ENCODE results near the gene KPNA6.

KPNA6 gene

DNA sequence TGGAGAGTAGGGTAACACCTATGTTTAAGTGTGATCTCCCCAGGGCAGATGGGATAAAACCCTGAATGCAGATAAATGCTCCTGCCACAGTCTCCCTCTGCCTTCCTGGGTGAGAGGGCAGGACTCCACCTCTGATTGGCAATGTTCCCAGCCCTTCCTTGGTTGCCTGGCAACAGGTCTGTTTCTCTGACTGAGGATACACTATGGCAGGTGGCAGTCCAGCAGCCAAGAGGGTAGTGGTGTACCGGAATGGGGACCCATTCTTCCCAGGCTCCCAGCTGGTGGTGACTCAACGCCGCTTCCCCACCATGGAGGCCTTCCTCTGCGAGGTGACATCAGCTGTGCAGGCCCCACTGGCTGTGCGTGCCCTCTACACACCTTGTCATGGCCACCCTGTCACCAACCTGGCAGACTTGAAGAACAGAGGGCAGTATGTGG is 101.1 kb downstream of the KPNA6 start, which contains the start of gene DCDC2B:
DCDC2B (plus strand) TSS at position 199 of the 438 bp plus-strand sequence; CDS start at position 204, 5 bp downstream.
- in situ Hi-C loops (cut with HindIII; ENCODE audit: low sequenced_read_pairs): loop anchor here (5.0 kb wide), 1 partner anchor 198 kb away; no protein-coding TSS in a partner anchor

DNA sequence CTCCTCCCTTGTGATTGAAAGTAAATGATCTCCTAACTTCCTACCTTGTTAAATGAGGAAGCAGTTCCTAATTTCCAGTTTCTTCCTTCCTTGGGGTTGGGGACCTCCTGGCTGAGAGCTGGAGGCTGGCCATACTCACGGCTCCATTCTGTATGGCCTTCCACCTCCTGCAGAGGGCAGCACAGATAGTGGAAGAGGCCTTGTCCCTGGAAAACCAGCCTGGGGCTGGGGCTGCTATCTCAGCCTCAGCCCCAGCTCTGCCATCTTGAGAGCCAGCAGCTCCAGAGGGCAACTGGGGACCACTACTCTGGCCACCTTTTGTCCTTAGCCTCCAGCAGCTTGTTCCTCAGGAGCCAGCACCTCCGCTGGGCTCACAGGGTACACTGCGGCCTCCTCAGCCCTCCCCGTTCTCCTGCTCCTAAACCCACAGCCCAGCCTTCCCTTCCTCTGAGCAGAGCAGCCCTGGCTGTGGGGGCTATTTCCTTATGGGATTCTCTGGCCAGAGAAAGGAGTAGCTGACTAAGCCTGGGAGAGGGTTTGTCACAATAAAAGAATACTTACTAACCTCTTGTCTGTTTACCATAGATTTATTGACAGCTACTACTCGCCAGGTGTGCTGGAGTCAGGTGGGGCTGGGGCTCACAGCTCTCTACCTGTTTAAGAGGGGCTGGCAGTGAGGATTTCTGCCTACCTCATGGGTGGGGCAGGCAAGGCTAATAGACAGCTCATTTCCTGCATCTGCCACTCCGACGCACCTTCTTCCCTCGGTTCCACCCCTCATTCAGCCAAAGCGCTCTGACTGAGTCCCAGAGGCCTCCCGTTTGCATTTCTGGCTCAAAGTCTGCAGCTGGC is 108.0 kb downstream of the KPNA6 start:
- in situ Hi-C loops (cut with HindIII; ENCODE audit: low sequenced_read_pairs): no loop called here

DNA sequence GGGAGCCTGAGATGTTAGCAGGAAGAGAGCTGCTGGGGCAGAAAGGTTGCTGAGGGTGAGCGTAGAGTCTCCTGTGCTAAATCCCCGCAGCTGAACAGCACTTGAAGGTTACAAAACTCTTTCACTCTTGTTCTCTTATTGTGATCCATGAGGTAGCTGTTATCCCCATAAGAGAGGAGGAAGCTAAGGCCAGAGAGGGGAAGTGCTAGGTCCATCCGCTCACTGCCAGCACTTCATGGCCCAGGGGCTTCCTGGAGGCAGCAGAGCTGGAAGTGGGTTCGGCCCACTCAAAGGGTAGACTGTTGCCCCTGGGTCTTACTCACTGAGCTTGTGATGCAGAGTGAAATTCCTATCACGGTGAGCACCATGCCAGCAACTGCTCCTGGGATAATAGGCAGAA is 108.7 kb downstream of the KPNA6 start:
- in situ Hi-C loops (cut with HindIII; ENCODE audit: low sequenced_read_pairs): no loop called here

DNA sequence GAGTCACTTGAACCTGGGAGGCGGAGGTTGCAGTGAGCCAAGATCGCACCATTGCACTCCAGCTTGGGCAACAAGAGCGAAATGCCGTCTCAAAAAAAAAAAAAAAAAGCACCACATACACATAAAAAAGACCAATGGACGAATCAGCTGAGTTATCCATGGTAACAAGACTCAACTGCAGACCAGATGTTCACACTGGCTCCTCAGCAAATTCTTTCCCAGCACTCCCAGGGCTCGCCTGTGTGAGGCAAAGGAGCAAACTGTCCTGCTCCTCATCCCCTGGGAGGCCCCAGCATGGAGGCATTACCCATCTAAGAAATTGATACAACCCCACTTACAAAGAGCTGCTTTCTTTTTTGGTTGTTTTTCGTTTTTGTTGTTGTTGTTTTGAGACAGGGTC is 111.2 kb downstream of the KPNA6 start:
- in situ Hi-C loops (cut with HindIII; ENCODE audit: low sequenced_read_pairs): no loop called here

DNA sequence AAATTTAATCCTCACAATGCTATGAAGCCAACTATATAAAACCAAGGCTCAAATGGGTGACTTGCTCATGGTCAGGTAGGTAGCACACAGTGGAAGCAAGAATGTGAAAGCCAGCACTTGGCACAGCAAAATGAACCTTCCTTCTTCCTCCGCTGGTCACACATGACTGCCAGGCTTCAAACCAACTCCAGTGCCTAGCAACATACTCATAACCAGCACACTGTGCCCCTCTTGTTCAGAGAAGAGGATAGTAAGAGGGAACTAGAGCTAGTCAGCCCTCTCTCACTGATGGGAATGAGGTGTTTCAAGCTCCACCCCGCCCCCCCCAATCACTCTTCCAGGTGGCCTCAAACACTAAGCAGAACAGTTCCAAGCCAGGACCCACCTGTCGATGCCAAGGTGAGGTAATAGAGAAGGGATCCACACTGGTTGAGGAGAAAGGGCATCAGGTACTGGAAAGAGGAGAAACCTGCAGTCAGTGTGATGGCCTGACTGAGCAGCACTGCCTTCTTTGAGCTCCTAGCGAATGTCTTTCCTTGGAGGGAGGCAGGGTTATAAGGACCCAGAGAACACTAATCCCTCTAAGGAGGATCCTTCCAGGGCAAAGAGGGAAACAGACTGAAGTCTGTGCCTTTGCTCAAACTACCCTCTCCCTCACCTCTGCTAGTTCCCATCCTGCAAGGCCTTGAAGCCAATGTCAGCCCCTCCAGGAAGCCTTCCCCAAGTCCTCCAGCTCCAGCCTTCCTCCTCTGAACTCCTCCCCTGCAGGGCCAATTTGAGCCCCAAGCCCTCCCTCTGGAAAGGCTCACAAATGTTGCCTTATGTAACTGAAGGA is 113.1 kb downstream of the KPNA6 start:
- in situ Hi-C loops (cut with HindIII; ENCODE audit: low sequenced_read_pairs): no loop called here

DNA sequence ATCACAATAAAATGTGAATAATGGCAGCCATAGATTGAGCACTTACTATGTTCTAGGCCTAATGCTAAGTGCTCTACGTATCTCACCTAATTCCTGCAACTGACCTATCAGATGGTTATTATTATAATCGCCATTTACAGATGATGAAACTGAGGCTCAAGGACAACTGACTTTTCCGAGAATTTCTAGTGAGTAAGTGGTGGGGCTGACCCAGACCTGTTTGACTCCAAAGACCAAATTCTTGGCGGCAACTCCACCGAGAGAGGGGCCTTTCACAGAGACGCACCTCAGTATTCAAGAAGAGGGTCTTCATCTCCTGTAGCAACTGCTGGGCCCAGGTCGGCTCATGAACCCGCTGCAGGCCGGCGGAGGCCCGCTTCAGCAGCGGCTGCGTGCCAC is 113.7 kb downstream of the KPNA6 start:
- in situ Hi-C loops (cut with HindIII; ENCODE audit: low sequenced_read_pairs): no loop called here

DNA sequence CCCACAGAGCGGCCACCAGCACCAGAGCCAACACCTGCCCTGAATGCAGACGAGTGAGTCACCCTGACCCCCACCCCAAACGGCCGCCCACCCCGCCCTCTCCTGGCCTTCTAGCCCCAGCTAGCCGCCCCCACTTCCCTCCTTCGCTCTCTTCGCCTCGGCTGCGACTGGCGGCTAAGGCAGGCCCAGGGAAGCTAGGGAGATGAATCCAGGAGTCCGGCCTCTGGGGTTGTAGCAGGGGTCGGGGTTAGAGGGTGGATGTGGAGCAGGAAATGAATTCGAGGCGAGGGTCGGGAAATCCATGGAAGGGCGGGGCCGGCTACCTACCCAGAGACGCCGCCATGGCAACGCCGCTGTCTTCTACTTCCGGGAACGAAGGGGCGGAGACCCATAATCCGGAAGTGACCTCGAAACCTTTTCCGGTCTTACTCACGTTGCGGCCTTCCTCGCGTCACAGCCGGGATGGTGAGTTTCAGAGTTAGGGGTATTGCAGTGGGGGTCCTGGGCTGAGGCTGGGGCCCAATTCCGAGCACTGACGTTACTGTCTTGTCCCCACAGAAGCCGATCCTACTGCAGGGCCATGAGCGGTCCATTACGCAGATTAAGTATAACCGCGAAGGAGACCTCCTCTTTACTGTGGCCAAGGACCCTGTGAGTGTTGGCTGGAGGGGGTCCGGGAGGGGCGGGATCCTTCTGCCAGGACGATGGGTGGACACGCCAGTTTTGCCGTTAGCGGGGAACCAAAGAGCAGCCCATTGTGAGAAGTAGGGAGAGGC is 114.3 kb downstream of the KPNA6 start, which contains the start of the genes EIF3I and TMEM234:
EIF3I (plus strand) TSS at position 428 of the 776 bp plus-strand sequence; CDS start at position 463, 35 bp downstream.
TMEM234 (minus strand) TSS at position 374 of the 776 bp plus-strand sequence; CDS start at position 343, 31 bp downstream.
- in situ Hi-C loops (cut with HindIII; ENCODE audit: low sequenced_read_pairs): no loop called here

DNA sequence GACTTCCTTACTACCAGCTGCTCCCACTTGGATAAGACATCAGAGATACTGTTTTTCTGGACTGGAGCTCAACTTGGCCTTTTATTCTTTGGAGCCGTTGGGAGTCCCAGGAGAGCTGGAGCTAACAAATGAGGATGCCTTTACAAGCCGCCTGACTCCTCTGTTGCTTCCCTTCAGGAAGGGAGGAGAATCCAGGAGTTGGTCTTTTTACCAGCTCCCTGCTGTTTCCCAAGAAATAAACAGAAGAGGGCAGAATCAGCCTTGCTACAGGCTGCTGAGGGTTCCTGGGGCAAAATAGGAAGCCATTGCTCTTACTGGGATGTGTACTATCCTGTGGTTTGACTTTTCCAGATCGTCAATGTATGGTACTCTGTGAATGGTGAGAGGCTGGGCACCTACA is 115.8 kb downstream of the KPNA6 start:
- in situ Hi-C loops (cut with HindIII; ENCODE audit: low sequenced_read_pairs): no loop called here

DNA sequence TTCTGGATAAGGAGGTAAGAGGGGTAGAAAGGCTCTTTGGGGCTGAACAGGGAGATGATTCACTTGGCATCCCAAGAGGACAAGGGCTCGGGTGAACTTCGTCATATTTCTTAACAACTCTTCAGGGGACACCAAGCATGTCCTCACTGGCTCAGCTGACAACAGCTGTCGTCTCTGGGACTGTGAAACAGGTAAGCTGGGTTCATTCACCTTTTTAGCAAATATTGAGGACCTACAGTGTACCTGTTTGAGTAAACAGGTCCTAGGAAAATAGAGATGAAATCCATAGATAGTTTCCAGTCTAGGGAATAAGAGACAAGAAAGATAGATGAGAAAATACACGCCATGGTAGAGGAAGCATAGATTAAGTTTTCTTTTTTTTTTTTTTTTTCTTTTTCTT is 116.4 kb downstream of the KPNA6 start:
- in situ Hi-C loops (cut with HindIII; ENCODE audit: low sequenced_read_pairs): no loop called here

Measured in endothelial cell of hepatic sinusoid (primary cell).